ENCODE measurements around the gene TPPP3.
"Not testable (repeated sequence)": the region's sequence is repeated elsewhere in the genome, so short reads cannot be mapped to it uniquely, and the experiment has no call there.

TPPP3 gene

DNA sequence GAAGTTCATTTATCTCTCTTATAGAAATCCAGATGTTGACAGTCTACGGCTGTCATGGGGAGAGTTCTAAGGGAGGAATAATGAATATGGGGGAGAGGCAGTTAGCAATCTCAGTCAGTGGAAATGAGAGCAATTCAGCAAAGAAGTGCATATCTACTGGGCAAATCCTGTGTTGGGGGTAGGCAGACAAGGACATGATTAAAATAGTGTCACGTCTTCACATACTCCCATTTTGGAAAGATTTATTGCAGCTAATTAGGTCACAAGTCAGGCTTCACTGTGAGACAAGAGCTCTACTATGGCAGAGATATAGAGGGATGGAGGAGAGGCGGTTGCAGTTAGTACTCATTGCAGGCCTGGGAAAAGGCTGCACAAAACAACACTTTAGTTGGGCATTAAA, 36.9 kb downstream of the TPPP3 start:
- in situ Hi-C loops (cut with MboI; ENCODE audit: low sequenced_read_pairs), result no loop called here

DNA sequence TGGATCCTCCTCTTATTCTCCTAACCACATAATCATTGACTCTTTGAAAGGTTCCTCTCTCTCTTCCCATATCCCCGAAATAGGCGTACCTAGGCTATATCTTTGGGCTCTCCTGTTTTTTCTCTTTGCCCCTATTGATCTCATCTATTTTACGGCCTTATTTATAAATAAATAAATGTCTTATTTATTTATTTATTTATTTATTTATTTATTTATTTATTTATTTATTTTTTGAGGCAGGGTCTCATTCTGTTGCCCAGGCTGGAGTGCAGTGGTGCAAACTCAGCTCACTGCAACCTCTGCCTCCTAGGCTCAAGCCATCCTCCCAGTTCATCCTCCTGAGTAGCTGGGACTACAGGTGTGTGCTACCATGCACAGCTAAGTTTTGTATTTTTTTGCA, 40.8 kb downstream of the TPPP3 start:
- in situ Hi-C loops (cut with MboI; ENCODE audit: low sequenced_read_pairs), result not testable (repeated sequence)

DNA sequence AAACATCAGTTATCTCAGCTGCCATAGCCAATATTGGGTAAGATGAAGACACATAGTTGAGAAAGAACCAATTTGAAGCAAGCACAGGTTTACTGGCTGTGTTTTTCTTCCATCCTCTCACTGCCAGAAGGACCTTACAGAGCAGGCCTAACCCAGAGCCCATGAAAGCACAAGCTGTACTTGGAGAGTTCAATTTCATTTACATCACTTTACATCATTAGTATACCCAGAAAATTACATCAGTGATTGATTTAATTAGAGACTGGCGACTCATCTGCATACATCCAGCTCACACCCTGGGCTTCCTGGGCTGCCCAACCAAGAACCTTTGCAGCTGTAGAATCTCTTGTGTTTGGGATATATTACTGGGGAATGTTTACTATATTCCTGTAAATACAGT, 43.0 kb downstream of the TPPP3 start:
- in situ Hi-C loops (cut with MboI; ENCODE audit: low sequenced_read_pairs), result no loop called here

DNA sequence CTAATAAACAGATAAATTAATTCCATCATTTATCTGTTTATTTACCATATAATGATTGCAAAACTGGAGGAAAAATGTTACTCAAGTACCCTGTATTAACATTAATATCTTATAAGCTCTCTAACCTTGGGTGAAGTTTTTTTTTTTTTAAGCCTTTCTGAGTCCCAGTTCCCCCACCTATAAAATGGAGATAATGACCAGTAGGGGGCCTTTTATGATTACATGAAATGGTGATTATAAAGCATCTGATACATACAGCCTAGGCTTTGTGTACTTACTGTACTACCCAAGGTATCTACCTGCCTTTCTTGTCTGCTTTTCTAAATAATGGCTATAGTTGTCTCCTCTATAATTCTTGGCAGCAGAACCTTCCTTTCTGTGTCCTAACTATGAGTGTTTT, 44.1 kb downstream of the TPPP3 start:
- in situ Hi-C loops (cut with MboI; ENCODE audit: low sequenced_read_pairs), result no loop called here

DNA sequence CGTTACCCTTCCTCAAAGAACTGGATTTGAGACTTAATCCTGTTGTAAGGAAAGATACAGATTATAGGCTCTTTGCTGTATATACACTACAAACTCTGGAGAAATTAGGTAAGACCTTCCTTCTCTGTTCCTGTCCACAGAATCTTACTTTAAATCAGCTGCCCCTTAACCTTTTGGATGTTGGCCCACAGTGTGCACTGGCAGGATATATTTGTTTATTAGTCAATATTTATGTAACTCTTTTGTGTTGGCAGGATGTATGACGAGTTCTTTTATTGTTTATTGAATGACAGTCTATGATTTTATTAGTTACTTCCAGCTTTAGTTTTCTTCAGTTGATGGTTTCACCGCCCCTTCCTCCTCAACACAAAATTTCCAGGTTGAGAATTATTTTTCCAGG, 47.0 kb downstream of the TPPP3 start:
- in situ Hi-C loops (cut with MboI; ENCODE audit: low sequenced_read_pairs), result no loop called here

DNA sequence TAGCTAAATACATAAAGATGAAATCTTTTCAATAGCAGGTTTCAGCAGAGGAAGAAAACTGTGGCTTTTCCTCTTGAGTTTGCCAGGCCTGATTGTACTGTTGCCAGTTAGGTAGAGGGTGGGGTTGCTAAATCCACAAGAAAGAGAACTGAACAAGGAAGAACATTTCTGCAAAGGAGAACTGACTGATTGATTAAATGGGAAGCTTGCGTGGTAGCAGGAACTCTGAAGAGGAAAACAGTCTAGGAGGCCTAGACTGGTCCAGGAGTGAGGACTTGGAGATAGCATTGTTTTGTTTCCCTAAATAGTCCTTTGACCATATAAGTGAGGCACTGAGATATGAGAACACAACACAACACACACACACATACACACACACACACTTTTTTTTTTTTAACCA, 47.9 kb downstream of the TPPP3 start:
- in situ Hi-C loops (cut with MboI; ENCODE audit: low sequenced_read_pairs), result no loop called here

DNA sequence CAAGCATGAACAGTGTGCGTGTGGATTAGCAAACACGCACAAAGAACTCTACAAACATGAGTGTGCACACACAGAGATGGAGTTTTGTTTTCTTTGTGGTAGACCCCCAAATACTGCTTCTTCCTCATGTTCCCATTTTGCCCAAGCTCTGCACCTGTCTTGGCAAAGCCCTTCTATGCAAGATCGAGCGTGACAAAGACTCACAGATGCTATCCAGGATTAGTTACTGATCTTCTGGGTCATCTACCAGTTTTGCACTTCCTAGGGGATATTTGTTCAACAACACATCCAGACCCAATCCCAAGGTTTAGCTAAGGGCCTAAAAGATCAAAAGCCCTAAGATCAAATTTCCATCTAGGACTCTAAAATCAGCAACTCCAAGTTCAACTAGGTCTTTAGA, 50.7 kb downstream of the TPPP3 start:
- in situ Hi-C loops (cut with MboI; ENCODE audit: low sequenced_read_pairs), result no loop called here

DNA sequence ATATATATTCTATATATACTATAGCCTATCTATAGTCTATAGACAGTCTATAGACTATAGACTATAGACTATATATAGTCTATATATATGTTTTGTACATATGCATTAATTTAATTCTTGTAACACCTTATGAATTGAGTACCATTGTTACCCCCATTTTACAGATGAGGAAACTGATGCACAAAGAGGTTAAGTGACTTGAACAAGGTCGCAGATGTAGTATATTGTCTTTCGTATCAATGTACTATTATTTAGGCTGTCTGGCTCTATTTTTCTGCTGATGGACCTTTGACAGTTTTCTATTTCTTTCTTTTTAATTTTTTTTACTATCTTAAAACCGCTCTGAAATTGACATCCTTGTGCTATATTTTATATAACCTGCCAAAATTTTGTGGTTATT, 52.0 kb downstream of the TPPP3 start:
- in situ Hi-C loops (cut with MboI; ENCODE audit: low sequenced_read_pairs), result no loop called here

Data from HL-60/S4 treated with phorbol 12-myristate 13-acetate at 8.2 ng/mL for 4 days and 3 days (cell line).